Gastrocnemius medialis (tissue), 4 donors: ENCODE measurements around the gene RTP5. TPM values are rescaled to one million over a fixed set of nuclear protein-coding genes. Genes with fewer than 3 reads are reported as not detected.
"Not testable (repeated sequence)": the region's sequence is repeated elsewhere in the genome, so short reads cannot be mapped to it uniquely, and the experiment has no call there.

Experiments
- ATAC-seq, 2 donors: fragments of 150-250 bp; one replicate each; pipeline ENCODE4 v1.9.1; 2016
- DNase-seq, 2 donors: peaks; one replicate each; pipeline ENCODE4 v3.0.0-alpha.2; 2019
- H3K27ac ChIP-seq, 4 donors: fragments of 200-600 bp; sonication (generic); 1 replicate in 1 of 4; 2 replicates in 3 of 4; pipeline ENCODE4 v1.5.1; 2016 to 2018; ENCODE audit warnings: mild to moderate bottlenecking in 2 of 4, moderate library complexity in 1 of 4
- H3K27me3 ChIP-seq, 3 donors: fragments of 200-600 bp; sonication (generic) in 2 of 3; 1 replicate in 1 of 3; 2 replicates in 2 of 3; pipeline versions ENCODE4 v1.5.1 to v1.6.0; 2016 to 2019; ENCODE audit warnings: mild to moderate bottlenecking in 1 of 3, moderate library complexity in 1 of 3
- H3K36me3 ChIP-seq, 2 donors: fragments of 200-600 bp; sonication (generic) in 1 of 2; one replicate each; pipeline ENCODE4 v1.5.1; 2017 to 2018
- H3K4me1 ChIP-seq, 2 donors: fragments of 200-600 bp; sonication (generic) in 1 of 2; one replicate each; pipeline ENCODE4 v1.5.1; 2016 to 2017; ENCODE audit warnings: mild to moderate bottlenecking in 2 of 2
- H3K4me3 ChIP-seq, 4 donors: fragments of 200-600 bp; sonication (generic) in 3 of 4; 1 replicate in 1 of 4; 2 replicates in 3 of 4; pipeline ENCODE4 v1.5.1; 2016 to 2019; ENCODE audit warnings: mild to moderate bottlenecking in 2 of 4
- H3K9me3 ChIP-seq, 3 donors: fragments of 200-600 bp; sonication (generic) in 2 of 3; 1 replicate in 1 of 3; 2 replicates in 2 of 3; pipeline ENCODE4 v1.5.1; 2016 to 2019
- POLR2A ChIP-seq, 2 donors: fragments of 450-650 bp; IDR thresholded peaks; one replicate each; pipeline ENCODE4 v1.6.1; 2017; ENCODE audit warnings: antibody characterized with exemption in 2 of 2, mild to moderate bottlenecking in 2 of 2, moderate library complexity in 2 of 2
- in situ Hi-C, 4 donors: fragments of 200-750 bp; cut with MboI; loops; one replicate each; pipeline versions ENCODE4 v1.15.0 to v1.8.0; 2017; ENCODE audit warnings: low sequenced_read_pairs in 4 of 4
- intact Hi-C: fragments of 100-400 bp; cut with DNase I; formaldehyde crosslinking; loops from one replicate; pipeline ENCODE4 v1.15.1; 2023; ENCODE audit warnings: low total_unique reads
- total RNA-seq, 4 donors: library from RNA; depleted of rRNA; stranded (reverse); fragments of >200 nt; gene quantifications; one replicate each; pipeline versions ENCODE4 v1.1.0 to v1.2.3, GENCODE V29; 2016
- TF ChIP-seq, protein P1 (sequence below), 5 experiments: fragments of 450-650 bp in 3 of 5; fragments of 200-600 bp in 2 of 5; sonication (generic) in 2 of 5; IDR thresholded peaks in 4 of 5; conservative IDR thresholded peaks in 1 of 5; 1 replicate in 4 of 5; 2 replicates in 1 of 5; pipeline ENCODE4 v1.5.1; 2016 to 2019; ENCODE audit warnings: antibody characterized with exemption in 5 of 5, mild to moderate bottlenecking in 3 of 5, moderate library complexity in 3 of 5

Gene RTP5
- total RNA-seq, 4 donors from 2014 or later, result not detected

DNA sequence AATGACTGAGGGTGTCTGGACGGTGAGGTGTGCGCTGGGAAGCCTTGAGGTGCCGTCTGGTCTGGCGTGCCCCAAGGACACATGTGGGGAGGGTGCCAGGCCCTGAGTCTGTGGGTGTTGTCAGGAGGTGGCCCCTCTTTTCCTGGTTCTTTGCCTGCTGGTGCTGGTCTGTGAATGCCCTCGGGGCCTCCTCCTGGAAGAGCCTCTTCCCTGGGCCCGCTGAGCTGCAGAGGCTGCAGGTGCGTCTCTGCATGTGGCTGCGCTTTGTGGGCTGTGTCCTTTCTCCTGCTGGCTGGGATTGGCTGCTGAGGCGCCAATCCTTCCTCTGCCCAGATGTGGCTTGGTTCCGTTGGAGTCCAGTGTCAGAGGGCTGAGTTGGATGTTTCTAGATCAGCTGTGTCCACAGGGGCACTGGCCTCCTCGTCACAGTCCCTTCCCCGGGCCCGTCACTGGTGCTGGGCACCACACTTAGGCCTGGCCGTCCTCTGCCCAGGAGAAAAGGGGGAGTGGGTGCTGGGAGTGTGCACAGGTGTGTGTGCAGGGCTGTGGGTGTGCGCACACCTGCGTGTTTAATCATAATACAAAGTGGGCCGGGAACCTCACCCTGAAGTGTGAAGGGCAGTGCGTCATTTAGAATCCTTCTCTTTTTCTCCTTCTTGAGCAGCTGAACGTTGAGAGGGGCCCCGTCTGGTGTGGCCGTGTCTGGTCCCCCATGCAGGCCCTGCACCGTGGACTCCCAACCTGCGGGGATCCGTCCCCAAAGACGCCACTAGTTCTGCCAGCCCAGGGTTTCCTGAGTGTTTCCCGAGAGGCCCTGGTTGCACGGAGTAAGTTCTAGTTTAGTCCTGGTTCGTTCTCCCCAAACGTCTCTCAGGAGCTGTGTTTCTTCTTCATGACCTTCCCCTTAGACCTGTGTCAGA lies 35.5 kb downstream of the RTP5 start:
- DNase-seq (no peak), ATAC-seq (no peak)
- no peak overlapping the region for H3K27ac ChIP-seq
- peaks cover under 1 to 4% of the 10 kb centered on the region in 2 donors for H3K4me1 ChIP-seq
- intact Hi-C loops (no loop called here), in situ Hi-C loops (no loop called here)
- H3K27me3 ChIP-seq, result peaks cover 0 to 17% (median 4%) of the 10 kb centered on the region in 3 donors
- TF ChIP-seq POLR2A (IDR thresholded peaks at IDR 0.05), result no peak
- TF ChIP-seq, protein P1, sequence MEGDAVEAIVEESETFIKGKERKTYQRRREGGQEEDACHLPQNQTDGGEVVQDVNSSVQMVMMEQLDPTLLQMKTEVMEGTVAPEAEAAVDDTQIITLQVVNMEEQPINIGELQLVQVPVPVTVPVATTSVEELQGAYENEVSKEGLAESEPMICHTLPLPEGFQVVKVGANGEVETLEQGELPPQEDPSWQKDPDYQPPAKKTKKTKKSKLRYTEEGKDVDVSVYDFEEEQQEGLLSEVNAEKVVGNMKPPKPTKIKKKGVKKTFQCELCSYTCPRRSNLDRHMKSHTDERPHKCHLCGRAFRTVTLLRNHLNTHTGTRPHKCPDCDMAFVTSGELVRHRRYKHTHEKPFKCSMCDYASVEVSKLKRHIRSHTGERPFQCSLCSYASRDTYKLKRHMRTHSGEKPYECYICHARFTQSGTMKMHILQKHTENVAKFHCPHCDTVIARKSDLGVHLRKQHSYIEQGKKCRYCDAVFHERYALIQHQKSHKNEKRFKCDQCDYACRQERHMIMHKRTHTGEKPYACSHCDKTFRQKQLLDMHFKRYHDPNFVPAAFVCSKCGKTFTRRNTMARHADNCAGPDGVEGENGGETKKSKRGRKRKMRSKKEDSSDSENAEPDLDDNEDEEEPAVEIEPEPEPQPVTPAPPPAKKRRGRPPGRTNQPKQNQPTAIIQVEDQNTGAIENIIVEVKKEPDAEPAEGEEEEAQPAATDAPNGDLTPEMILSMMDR (IDR thresholded peaks at IDR 0.05 in 4 of 5, conservative IDR thresholded peaks at IDR 0.05 in 1 of 5), result no peak
- H3K4me3 ChIP-seq, result no peak overlapping the region
- H3K9me3 ChIP-seq, result no peaks in the 10 kb centered on the region
- no peaks in the 10 kb centered on the region for H3K36me3 ChIP-seq

DNA sequence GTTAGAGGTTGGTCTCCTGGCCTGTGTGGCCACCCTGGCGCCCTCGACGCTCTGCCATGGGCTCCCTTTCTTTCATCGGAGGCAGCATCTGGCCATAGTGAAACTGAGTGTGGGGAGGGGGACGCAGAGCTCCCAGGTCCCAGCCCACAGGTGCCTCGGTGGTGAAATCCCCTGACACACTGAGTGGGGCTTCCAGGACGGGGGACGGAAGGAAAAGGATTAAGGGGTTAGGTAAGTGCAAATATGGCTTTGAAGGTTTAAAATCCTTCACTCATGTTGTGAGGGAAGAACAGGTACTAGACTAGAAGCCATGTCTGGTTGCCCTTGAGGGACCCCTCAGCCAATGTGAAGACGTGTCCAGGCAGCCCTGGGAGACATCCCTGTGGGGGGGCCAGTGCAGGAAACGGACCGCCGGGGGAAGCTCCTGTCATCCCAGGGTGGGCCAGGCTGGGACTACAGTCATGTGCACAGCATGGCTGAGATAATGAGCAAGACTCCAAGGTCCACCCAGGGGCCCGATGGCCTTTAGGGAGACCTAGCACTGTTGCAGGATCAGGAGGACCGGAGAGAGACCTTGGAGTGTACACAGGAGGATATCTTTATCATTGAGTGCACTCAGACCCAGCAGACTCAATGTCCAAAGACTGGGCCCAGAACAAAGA lies 36.3 kb downstream of the RTP5 start:
- no peaks in the 10 kb centered on the region for H3K9me3 ChIP-seq

DNA sequence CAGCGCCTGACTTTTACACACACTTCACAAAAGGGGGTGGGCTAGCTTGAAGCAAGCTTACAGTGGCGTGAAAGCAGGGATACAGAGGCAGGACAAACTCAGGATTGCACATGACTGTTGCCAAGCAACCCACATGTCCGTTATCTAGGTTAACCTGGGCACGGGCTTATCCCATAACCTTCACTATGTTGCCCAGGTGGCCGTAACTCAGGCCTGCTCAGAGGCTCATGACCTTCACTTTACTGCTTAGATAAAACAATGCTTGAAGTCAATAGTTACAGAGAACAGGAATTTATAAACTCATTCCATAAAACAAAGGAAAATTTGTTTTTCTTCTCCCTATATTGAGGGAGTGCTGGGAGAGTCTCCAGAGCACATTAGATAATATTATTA lies 36.8 kb downstream of the RTP5 start:
- H3K27me3 ChIP-seq, H3K4me3 ChIP-seq, DNase-seq, H3K27ac ChIP-seq, H3K4me1 ChIP-seq, H3K36me3 ChIP-seq, H3K9me3 ChIP-seq, in situ Hi-C loops, intact Hi-C loops, ATAC-seq: not testable (repeated sequence)

More for the DNA sequence above, 36.3 kb downstream of the RTP5 start:
- H3K36me3 ChIP-seq, result no peaks in the 10 kb centered on the region
- in situ Hi-C loops, result no loop called here
- intact Hi-C loops, result no loop called here
- peaks cover 0 to 9% (median 0%) of the 10 kb centered on the region in 3 donors for H3K27me3 ChIP-seq
- no peak for ATAC-seq
- TF ChIP-seq POLR2A (IDR thresholded peaks at IDR 0.05), result no peak
- TF ChIP-seq, protein P1 (IDR thresholded peaks at IDR 0.05 in 4 of 5, conservative IDR thresholded peaks at IDR 0.05 in 1 of 5), result no peak
- no peak overlapping the region for H3K27ac ChIP-seq
- no peak for DNase-seq
- no peaks in the 10 kb centered on the region for H3K4me1 ChIP-seq
- H3K4me3 ChIP-seq, result no peak overlapping the region

DNA sequence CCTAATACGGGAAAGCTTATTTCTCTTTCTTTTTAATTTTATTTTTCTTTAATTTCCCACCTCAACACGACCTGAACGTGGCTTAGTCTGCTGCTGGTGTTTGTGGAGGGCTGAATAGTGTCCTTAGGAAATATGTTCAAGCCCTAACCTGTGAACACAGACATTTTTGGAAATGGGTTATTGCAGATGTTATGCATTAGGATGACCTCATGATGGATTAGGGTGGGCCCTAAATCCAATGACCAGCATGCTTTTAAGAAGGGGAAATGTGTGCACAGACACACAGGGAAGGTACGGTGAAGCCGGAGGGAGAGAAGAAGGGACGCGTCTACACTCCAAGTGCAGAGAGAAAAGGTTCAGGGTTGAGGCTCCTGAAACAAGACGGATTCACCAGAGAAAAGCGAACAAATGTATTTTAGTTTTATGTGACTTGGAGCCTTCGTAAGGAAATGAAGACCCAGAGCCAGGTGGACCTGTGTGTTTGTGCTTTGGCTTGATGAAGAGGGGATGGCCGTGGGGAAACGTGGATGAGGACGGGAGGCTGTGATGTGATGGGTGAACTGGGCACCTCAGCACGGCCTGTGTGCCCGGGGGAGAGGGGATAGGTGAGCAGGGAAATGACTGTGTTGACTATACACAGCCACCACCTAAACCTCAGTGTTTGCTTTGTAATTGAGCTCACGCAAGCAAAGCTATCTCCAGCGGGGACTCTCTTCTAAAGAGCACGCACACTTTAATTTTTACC lies 37.5 kb downstream of the RTP5 start:
- DNase-seq (no peak), ATAC-seq (no peak)
- Histone ChIP-seq H3K4me3 (no peak overlapping the region), H3K36me3 (no peaks in the 10 kb centered on the region), H3K27me3 (no peaks in the 10 kb centered on the region), H3K4me1 (no peaks in the 10 kb centered on the region), H3K27ac (no peak overlapping the region), H3K9me3 (no peaks in the 10 kb centered on the region)
- in situ Hi-C loops, result no loop called here
- TF ChIP-seq, protein P1 (IDR thresholded peaks at IDR 0.05 in 4 of 5, conservative IDR thresholded peaks at IDR 0.05 in 1 of 5), result no peak
- no peak for TF ChIP-seq POLR2A (IDR thresholded peaks at IDR 0.05)
- intact Hi-C loops, result no loop called here

DNA sequence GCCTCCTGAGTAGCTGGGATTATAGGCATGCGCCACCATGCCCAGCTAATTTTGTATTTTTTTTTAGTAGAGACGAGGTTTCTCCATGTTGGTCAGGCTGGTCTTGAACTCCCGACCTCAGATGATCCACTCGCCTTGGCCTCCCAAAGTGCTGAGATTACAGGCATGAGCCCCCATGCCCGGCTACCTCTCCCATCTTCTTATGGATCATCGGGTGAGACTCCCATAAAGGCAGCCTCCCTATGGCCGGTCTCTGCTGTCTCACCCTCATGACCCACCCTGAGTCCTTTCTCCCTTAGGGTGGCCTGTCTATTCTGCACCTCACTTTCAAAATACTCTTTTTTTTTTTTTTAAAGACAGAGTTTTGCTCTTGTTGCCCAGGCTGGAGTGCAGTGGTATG lies 38.3 kb downstream of the RTP5 start:
- H3K9me3 ChIP-seq, H3K36me3 ChIP-seq, H3K27ac ChIP-seq, H3K4me1 ChIP-seq, H3K27me3 ChIP-seq, intact Hi-C loops, DNase-seq, ATAC-seq, in situ Hi-C loops, H3K4me3 ChIP-seq: not testable (repeated sequence)
